ENCODE results near the gene FZD8.

The FZD8 gene

DNA sequence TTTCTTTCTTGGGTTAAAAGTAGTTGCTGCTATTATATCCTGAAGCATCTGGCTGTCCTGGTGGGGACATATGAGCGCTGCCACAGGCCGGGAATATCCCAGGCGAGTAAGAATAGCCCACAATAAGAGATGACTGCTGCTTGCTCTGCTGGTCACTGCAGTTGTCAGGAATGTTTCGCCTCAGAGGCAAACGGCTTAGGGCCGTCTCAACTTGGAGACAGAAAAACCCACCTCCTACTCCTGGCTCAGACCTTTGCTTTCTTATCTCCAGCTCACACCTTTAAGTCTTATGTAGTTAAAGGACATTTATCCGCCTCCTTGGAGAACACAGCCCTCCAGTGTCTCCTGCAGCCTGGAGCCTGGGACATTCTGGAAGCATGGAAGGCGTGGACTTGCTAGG lies 36.9 kb downstream of the FZD8 start, which contains the start of gene GJD4:
Gene GJD4 (plus strand): TSS at position 151 of the 400 bp plus-strand sequence. CDS start 227 bp downstream, at position 378.
- DNase-seq: no peak

DNA sequence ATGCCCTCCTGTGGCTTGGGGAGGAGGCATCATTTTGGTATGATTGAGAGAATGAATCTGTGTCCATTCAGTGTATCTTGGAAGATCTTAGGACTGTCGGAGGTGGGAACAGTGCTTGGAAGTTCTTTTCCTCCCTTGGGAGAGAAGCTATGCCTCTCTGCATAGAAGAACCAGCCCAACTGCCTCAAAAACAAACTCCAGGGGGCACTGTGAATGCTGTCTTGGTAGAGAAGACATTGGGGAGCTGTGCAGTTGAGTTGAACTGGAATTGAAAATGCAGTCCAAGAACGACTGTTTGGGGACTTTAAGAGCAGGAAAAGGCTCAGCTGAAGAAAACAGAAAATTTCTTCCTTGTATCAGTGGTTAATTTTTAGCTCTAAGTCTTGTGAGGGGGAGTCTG lies 41.9 kb downstream of the FZD8 start:
- no peak for DNase-seq

DNA sequence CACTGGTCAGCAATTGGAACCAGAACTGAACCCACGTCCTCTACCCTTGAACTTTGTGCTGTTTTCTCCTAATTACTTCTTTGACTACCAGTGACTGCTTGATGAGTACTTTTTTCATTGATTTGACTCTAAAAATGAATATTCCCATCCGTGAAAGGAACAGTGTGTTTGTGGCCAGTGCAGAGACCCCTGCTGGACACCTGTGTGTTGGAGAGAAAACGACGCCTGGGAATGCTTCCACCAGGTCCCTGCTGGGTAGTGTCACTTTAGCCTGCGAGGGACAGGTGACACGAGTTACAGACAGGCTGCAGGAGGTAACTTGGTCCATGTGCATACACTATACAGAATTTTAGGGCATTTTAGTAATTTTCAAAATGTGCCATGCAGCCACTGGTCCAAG lies 43.7 kb downstream of the FZD8 start:
- peak; percentile 34 for DNase-seq

DNA sequence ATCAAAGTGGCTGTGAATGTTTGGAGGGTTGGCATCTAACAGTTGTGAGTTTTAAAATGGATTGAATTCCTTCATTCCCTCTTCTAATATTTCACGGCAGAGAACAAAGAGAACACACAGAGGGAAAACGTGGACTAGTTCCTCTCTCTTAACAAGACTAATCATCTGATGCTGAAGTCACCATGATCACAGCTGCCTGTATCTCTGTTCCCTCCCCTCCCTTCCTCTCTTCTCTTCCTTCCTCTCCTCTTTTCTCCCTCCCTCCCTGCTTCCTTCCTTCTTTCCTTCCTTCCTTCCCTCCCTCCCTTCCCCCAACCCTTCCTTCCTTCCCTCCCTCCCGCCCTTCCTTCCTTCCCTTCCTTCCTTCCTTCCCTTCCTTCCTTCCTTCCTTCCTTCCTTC lies 47.0 kb downstream of the FZD8 start:
- DNase-seq: no peak

DNA sequence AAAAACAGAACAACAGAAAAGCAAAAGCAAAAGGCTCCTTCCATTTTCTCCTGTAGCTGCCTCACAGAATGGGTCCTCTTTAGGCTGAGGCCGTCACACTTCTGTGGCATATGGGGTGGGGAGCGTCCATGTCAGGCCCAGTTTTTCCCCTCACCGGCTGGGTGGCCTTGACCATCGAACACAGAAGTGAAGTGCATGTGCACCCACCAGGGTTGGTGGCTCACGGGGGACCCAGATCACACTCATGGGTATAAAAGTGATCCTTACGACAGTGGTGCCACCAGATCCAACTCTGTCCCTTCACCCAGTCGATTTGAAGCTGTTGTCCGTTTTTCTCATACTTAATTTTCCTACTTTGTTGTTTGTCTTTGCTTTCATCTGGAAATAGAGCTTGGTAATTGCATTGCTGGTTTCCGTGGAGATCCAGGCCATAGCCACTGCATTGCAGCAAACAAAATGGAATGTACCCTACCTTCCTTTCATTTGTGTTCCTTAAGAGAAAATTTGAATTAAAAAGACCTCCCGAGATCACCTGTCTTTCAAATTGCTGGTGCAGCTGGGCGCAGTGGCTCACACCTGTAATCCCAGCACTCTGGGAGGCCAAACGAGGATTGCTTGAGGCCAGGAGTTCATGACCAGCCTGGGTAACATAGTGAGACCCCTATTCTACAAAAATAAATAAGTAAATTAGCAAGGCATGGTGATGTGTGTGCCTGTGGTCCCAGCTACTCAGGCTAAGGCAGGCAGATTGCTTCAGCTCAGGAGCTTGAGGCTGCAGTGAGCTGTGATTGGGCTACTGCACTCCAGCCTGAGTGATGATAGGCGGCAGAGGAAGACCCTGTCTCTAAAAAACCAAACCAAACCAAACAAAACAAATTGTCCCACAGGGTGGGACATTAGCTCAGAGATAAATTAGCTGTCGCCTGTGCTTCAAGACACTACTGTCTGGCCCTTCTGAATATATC lies 47.7 kb downstream of the FZD8 start:
- peak; percentile 42 for DNase-seq

DNA sequence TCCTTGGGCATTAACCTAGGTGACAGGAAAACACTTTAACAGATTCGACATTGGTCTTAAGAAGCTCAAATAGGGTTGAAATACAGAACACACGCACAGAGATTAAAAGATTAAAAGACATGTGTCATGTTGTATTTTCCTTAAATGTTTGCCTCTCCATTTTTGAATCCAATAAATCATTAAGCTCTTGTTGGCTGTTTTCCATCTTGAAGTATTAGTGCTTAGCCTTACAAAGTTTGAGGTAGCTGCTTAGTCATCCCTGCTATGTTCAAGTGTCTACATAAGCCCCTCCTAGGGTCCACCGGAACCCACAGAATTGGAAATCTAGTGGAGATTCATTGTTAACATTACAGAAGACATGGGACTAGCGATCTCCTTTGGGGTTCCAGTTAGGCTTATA lies 49.7 kb downstream of the FZD8 start:
- no peak for DNase-seq

DNA sequence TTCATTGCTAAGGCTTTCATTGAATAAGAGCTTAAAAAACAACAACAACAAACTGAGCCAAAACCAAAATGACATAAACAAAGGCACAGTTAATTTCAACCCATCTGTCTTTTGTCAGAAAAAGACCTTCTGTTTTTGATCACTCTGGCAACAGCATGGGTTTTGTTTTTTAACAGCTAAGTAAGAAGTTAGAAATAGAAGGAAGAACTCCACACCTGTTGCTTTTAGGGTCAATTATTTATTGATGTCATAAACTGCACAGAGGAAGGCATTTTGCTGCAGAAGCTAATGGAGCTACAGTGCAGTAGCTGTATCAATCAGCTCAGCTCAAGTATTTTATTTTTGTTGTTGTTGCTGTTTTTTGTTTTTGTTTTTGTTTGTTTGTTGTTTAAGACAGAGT lies 53.3 kb downstream of the FZD8 start:
- no peak for DNase-seq

Data from NCI-H146 (cell line).